Transverse colon (tissue), 4 donors: Measurements from ENCODE around the gene ELP4.

Experiments used
- CTCF ChIP-seq, 5 experiments: fragments of 200-600 bp in 3 of 5; fragments of 450-650 bp in 2 of 5; sonication (generic) in 3 of 5; IDR thresholded peaks; 1 replicate in 2 of 5; 2 replicates in 3 of 5; pipeline ENCODE4 v1.5.1; 2016 to 2017; ENCODE audit warnings: antibody characterized with exemption in 5 of 5, inconsistent platforms in 3 of 5, mild to moderate bottlenecking in 2 of 5, moderate library complexity in 1 of 5
- EP300 ChIP-seq: sonication (generic); formaldehyde crosslinking; IDR thresholded peaks from one replicate; pipeline ENCODE4 v1.6.1; 2017; ENCODE audit warnings: antibody characterized with exemption, low read depth
- POLR2A ChIP-seq: fragments of 450-650 bp; IDR thresholded peaks from one replicate; pipeline ENCODE4 v1.6.1; 2016; ENCODE audit warnings: antibody characterized with exemption, mild to moderate bottlenecking, moderate library complexity
- POLR2AphosphoS5 ChIP-seq, 3 donors: sonication (generic); formaldehyde crosslinking; IDR thresholded peaks; one replicate each; pipeline ENCODE4 v1.6.1; 2016; ENCODE audit warnings: antibody characterized with exemption in 3 of 3

GRCh38 chr11:31816468-31817053, 307.0 kb downstream of the ELP4 start:
- TF ChIP-seq CTCF (IDR thresholded peaks at IDR 0.05) (no peak), POLR2A (no peak), EP300 (no peak), POLR2AphosphoS5 (IDR thresholded peaks at IDR 0.05) (no peak)
